ENCODE measurements around the gene THADA. TPM values are rescaled to one million over a fixed set of nuclear protein-coding genes. Genes with fewer than 3 reads are reported as not detected.

Gene THADA
- polyA plus RNA-seq, 3 donors, result 7.3 to 11.2 (median 9.7) TPM

GRCh38 chr2:43429369-43429768, 166.5 kb downstream of the THADA start:
- Mint-ChIP-seq H3K9me3 (peaks cover 0 to 4% (median 0%) of the 10 kb centered on the region in 7 donors), H3K36me3 (peaks cover 12 to 19% of the 10 kb centered on the region in 2 donors), H3K4me3 (no peak overlapping the region), H3K27ac (peak overlapping the region in 2 of 7 donors; percentile 16 to 70), H3K4me1 (peaks cover 29% of the 10 kb centered on the region), H3K27me3 (ENCODE audit: low read depth in 3 of 3) (no peaks in the 10 kb centered on the region)
- Histone ChIP-seq H4K20me1 (ENCODE audit: insufficient read depth, low read length) (no peaks in the 10 kb centered on the region), H3K4me2 (replicated peaks; ENCODE audit: extremely low read depth, low read length, poor library complexity, severe bottlenecking) (no peak overlapping the region), H3K4me1 (ENCODE audit: control insufficient read depth in 1 of 2, insufficient read depth in 2 of 2, low read length in 2 of 2) (peaks cover 30% of the 10 kb centered on the region in 2 donors), H2AFZ (ENCODE audit: insufficient read depth, low read depth, low read length, poor library complexity, severe bottlenecking) (no peak overlapping the region), H3K4me3 (replicated peaks in 1 of 3; ENCODE audit: low read depth in 2 of 3, low read length in 3 of 3) (no peak overlapping the region), H3K79me2 (ENCODE audit: insufficient read depth, low read length) (peaks cover 5% of the 10 kb centered on the region), H3K9me3 (replicated peaks in 1 of 2; ENCODE audit: control insufficient read depth in 1 of 2, insufficient read depth in 1 of 2, low read length in 2 of 2) (no peaks in the 10 kb centered on the region), H3K27me3 (ENCODE audit: control insufficient read depth in 2 of 2, insufficient read depth in 2 of 2, low read length in 2 of 2) (no peaks in the 10 kb centered on the region), H3K9ac (ENCODE audit: insufficient read depth, low read length, poor library complexity, severe bottlenecking) (no peak overlapping the region), H3K27ac (ENCODE audit: low read depth in 1 of 2, low read length in 2 of 2) (no peak overlapping the region), H3K36me3 (replicated peaks in 1 of 2; ENCODE audit: control insufficient read depth in 1 of 2, insufficient read depth in 2 of 2, low read length in 2 of 2) (no peaks in the 10 kb centered on the region)
- no peak for TF ChIP-seq CTCF (IDR thresholded peaks at IDR 0.05)
- no peak for DNase-seq
- intact Hi-C loops (cut with micrococcal nuclease), result loop anchor here in 1 of 2 donors (5.0 kb wide), 1 partner anchor 33 kb away; no protein-coding TSS in a partner anchor
- WGBS (ENCODE audit: insufficient coverage), result 100% methylated on average over 1 of the region's 3 CpGs

GRCh38 chr2:43427032-43427424, 168.8 kb downstream of the THADA start:
- Mint-ChIP-seq H3K9me3 (peaks cover 0 to 1% (median 0%) of the 10 kb centered on the region in 7 donors), H3K27me3 (ENCODE audit: low read depth in 3 of 3) (no peaks in the 10 kb centered on the region), H3K4me3 (no peak overlapping the region), H3K36me3 (peaks cover 7 to 16% of the 10 kb centered on the region in 2 donors), H3K4me1 (peaks cover 43% of the 10 kb centered on the region), H3K27ac (peak overlapping the region; percentile 87 to 95 (median 92))
- Histone ChIP-seq H4K20me1 (ENCODE audit: insufficient read depth, low read length) (no peaks in the 10 kb centered on the region), H3K79me2 (ENCODE audit: insufficient read depth, low read length) (peaks cover 11% of the 10 kb centered on the region), H3K4me3 (replicated peaks in 1 of 3; ENCODE audit: low read depth in 2 of 3, low read length in 3 of 3) (no peak overlapping the region), H3K4me2 (replicated peaks; ENCODE audit: extremely low read depth, low read length, poor library complexity, severe bottlenecking) (no peak overlapping the region), H2AFZ (ENCODE audit: insufficient read depth, low read depth, low read length, poor library complexity, severe bottlenecking) (no peak overlapping the region), H3K36me3 (replicated peaks in 1 of 2; ENCODE audit: control insufficient read depth in 1 of 2, insufficient read depth in 2 of 2, low read length in 2 of 2) (no peaks in the 10 kb centered on the region), H3K27me3 (ENCODE audit: control insufficient read depth in 2 of 2, insufficient read depth in 2 of 2, low read length in 2 of 2) (no peaks in the 10 kb centered on the region), H3K9ac (ENCODE audit: insufficient read depth, low read length, poor library complexity, severe bottlenecking) (no peak overlapping the region), H3K4me1 (ENCODE audit: control insufficient read depth in 1 of 2, insufficient read depth in 2 of 2, low read length in 2 of 2) (peaks cover 33 to 39% of the 10 kb centered on the region in 2 donors), H3K9me3 (replicated peaks in 1 of 2; ENCODE audit: control insufficient read depth in 1 of 2, insufficient read depth in 1 of 2, low read length in 2 of 2) (no peaks in the 10 kb centered on the region), H3K27ac (ENCODE audit: low read depth in 1 of 2, low read length in 2 of 2) (peak overlapping the region; percentile 74 to 85)
- DNase-seq, result no peak
- no peak for TF ChIP-seq CTCF (IDR thresholded peaks at IDR 0.05)
- 100% methylated on average over 2 of the region's 8 CpGs for WGBS (ENCODE audit: insufficient coverage)
- intact Hi-C loops (cut with micrococcal nuclease), result loop anchor here in 1 of 2 donors (5.0 kb wide), 1 partner anchor 35 kb away; no protein-coding TSS in a partner anchor

Data from CD14-positive monocyte (primary cell).